GM21737 (cell line): ENCODE results near the gene ITGBL1.
A peak's percentile ranks its signal among the peaks of the same experiment; 100 is the strongest.
"Not testable (repeated sequence)": the region's sequence is repeated elsewhere in the genome, so short reads cannot be mapped to it uniquely, and the experiment has no call there.

ENCODE experiments used
- ATAC-seq: cut with Tn5 transposase; IDR thresholded peaks from one replicate; pipeline ENCODE4 v1.9.1; 2021; ENCODE audit warnings: mild to moderate bottlenecking, moderate library complexity; ENCODE audit not compliant: unreplicated experiment

Gene ITGBL1

GRCh38 chr13:101511766-101512165, 59.3 kb downstream of the ITGBL1 start:
- no peak for ATAC-seq

DNA sequence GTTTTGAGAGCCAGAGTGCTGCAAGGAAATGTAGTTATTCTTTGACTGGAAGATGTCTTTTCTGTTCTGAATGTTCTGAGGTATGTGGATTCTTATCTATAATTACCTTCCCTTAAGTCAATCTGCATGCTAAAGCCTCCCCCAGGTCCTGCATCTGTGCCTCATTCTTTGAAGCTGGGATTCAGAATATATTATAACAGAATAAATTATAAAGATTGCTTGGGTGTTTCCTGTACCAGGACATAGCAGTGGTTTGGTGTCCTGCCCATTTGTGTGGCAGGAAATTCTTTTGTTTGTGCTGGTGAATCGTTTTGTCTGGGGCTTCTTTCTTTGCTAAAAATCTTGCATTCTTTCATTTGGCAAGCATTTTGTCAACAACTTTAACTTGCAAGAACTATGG, 60.2 kb downstream of the ITGBL1 start:
- ATAC-seq, result no peak

DNA sequence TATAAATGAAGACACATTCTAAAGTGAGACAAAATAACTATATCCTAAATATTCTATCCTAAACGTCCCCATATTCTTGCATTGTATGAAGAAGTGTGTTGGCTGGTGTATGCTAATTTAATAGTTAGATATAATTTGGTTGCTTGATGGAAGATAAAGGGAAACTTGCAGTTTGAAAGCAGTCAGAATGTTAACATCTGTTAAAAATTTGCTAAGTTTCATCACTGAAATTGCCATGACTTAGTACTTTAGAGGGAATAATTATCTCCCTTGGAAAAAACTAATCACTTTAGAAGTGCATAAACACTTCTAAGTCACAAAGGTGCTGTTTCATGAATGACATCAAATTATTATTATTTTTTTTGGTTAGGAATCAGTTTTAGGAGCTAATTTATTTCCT, 61.6 kb downstream of the ITGBL1 start:
- no peak for ATAC-seq

DNA sequence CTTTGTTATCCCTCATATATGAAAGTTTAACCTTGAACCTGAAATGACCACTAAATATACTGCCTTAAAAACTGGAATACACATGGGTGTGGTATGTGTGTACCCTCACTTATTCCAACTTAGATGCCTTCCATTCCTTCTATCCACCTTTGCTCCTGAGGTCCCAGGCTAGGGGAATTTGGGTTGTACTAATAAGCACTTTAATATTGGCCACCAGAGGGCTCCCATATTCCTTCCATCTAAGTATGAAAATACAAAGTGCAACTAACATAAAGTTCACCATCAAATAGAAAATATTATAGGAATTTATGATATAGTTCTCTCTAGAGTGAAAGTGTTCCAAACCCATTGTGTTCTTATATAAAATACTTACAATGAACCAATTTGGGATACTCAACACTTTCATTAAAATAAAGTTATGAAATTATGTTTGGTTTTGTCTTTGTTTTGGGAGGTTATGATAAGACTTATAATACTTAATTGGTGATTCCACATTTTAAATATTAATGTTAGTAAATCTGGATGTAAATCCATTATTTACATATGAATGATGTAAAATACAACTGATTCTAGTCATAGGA, 62.3 kb downstream of the ITGBL1 start:
- ATAC-seq, result no peak

DNA sequence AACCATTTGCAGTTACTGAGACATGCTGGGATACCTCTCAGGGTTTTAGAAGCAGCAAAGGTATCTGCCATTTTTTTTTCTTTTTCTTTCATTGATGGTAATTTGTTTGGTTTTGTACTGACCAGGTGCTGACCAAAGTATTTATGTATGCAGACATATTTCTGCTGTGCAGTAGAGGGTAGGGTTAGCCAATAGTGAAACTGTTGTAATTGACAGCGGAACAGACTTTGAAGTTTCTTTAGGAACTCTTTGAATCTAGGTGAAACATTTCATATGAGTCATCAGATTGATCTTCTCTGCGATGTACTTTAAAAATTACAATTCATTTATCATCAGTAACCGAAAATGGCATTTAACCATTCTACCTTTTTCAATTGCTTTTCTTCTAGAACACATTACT, 63.0 kb downstream of the ITGBL1 start:
- no peak for ATAC-seq

DNA sequence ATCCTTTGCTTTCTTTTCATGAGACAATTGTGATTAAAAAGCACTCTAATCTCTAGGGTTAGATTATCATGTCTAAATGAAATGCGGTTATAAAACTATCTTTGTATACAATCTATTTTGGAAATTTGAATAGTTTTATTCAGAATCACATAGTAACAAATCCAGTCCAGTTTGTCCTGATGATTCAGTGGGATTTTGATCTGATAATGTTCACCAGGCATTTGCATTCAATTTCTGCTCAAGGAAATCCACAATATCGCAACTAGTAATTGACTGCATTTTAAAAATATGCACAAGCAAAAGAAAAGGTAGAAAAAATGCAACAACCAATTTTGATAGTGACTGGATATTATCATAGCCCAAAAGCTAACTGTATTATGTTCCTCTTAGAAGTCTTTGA, 63.8 kb downstream of the ITGBL1 start:
- no peak for ATAC-seq

- peak; percentile 76 for ATAC-seq
Observed at GRCh38 chr13:101520672-101521071, 68.2 kb downstream of the ITGBL1 start.

DNA sequence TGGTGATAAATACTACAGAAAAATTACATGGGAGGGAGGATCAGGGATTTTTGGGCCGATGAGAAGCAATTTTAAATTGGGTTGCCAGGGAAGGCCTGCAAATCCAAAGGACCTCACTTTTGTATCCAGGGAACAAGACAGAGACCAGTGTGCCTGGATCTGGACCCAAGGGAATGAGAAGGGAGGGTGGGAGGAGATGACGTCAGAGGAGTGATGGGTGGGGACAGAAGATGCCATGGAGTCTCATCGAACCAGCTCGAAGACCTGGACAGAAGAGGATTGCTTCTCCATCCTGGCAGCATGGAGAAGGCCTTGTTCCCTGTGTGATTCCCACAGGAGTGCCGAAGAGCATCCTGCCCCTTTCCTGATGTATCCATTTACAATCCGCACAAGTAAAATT, 68.9 kb downstream of the ITGBL1 start:
- ATAC-seq, result no peak

DNA sequence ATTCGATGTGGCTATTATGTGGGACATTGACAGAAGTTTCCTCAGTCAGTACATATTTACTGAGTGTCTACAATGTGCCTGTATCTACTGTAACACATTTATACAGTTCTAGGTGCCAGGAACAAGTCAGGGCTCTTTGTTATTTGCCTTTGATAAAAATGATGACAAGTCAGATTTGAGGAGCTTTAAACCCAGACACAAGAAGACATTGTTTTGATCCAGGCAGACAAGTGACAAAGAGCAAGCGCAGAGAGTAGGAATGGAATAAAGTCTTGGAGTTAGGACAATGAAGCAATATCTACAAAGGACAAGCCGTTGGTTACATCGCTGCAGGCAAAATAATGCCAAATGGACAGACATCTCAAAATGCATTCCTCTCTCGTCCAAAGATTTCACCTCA, 70.1 kb downstream of the ITGBL1 start:
- ATAC-seq, result no peak

DNA sequence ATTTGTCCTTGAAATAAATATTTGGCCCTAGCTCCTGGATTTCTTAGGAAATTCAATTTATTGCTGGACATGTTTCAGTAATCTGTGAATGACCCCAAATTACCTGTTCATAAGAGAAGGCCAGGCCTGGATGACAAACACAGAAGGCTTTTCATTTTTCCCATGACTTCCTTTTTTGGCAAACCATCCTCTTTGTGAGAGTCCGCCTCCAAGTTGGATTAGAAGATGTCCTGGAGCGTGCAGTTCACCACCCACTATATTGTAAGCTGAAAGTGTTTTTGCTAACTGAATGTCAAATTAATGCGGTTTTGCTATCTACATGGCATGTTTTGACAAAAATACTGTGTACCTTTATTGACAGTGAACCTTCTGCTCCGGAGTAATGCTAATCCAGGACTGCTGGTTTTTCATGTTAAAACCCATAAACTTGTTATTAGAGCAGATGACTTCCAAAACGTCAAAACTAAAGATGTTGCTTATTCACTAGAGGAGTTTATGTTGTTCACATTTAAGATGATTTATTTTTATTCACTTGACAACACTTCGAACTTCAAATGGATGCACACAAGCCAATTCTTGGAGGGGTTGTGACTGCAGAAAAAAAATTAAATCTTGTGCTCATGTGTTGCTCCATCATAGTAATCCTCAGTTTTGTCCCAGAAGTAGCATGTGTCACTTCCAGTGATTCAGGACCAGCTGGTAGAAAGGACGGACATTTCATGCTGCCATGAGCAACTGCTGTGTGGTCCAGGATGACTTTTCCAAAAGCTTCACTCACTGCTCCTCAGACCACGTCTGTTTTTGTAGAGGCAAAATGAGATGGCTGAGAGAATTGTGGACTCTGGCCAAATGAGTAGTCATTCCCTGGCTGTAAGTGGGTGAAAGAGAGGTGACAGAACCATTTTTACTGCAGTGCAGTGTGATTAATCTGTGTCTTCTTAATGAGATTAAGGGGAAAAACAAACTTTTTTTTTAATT, 71.0 kb downstream of the ITGBL1 start:
- ATAC-seq, result no peak

DNA sequence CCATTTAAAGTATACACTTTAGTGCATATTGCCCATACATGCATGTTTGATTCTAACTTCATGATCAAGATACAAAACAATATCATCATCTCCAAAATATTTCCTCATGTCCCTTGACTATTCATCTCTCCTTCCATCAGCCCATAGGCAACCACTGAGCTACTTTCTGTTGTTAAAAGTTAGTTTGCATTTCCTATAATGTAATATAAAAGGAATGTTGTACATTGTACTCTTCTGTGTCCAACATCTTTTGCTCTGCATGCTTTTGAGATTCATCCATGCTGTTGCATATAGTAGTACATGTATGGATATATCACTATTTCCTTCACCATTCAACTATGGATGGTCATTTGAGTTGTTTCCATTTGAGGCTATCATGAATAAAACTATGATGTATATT, 74.7 kb downstream of the ITGBL1 start:
- no peak for ATAC-seq

- ATAC-seq, result no peak
Observed at GRCh38 chr13:101529422-101529821, 76.9 kb downstream of the ITGBL1 start.

DNA sequence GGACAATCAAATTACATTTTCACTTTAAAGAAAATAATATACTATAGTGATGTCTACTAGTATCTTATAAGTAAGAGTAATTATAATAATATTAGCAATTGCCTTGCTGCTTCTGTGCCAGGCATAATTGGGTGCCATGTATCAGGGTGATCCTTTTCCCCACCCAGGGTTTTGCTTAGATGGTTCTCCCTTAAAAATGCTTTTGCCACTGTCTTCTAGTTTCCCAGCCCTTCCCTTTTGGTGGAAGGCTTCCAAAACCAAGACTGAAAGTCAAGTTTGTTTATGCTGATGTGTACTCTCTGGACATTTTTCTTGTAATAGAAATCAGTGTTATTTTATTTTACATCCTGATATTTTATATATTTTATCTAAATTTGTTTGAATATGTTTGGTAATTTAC, 77.8 kb downstream of the ITGBL1 start:
- no peak for ATAC-seq

- no peak for ATAC-seq
Observed at GRCh38 chr13:101535192-101535746, 82.8 kb downstream of the ITGBL1 start.

DNA sequence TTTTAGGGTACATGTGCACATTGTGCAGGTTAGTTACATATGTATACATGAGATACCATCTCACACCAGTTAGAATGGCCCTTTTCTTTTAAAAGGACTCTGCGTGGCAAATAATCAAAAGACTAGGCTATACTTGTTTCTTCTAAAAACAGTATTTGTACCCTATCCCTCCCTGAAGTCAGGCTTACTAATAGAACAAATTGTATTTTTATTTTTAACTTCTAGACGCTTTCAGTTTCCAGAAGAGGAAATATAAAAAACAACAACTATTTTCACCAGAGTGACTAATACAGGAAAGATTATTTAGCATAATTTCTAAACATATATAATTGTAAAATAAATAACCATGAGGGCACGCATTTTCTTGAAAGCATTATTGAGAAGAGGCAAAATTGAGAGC, 83.6 kb downstream of the ITGBL1 start:
- no peak for ATAC-seq

DNA sequence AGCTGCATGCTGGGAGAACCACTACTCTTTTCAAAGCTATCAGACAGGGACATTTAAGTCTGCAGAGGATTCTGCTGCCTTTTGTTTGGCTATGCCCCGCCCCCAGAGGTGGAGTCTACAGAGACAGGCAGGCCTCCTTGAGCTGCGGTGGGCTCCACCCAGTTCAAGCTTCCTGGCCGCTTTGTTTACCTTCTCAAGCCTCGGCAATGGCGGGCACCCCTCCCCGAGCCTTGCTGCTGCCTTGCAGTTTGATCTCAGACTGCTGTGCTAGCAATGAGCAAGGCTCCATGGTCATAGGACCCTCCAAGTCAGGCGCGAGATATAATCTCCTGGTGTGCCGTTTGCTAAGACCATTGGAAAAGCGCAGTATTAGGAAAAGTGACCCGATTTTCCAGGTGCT, 92.1 kb downstream of the ITGBL1 start:
- not testable (repeated sequence) for ATAC-seq

DNA sequence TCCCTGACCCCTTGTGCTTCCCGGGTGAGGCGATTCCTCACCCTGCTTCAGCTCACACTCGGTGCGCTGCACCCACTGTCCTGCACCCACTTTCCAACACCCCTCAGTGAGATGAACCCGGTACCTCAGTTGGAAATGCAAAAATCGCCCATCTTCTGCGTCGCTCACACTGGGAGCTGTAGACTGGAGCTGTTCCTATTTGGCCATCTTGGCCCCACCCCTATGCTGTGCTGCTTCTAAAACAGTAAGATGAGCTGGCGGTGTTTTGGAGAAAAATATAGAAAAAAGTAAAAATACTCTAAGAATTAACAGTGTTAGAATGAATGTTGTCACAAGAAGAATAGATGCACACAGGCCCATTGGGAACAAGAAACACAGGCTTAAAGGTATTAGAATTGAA, 92.5 kb downstream of the ITGBL1 start:
- no peak for ATAC-seq

DNA sequence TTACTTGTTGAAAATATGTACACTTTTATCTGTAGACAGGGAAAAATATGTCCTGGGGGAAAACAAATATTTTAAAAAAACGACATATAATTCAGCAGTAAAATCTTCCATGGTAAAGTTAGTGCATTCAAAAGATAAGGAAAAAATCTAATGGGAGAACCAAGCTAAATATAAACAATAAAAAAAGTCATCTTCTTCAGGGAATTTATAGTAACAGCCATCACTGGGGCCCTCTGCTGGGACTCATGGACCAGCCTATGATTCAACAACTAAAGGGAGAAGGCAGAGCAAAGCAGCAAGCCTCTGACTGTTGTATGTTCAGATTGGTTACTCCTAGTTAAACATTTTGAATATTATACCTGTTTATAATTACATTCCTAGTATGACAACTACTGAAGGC, 93.0 kb downstream of the ITGBL1 start:
- ATAC-seq, result no peak

GRCh38 chr13:101552286-101552685, 99.8 kb downstream of the ITGBL1 start:
- ATAC-seq, result no peak

DNA sequence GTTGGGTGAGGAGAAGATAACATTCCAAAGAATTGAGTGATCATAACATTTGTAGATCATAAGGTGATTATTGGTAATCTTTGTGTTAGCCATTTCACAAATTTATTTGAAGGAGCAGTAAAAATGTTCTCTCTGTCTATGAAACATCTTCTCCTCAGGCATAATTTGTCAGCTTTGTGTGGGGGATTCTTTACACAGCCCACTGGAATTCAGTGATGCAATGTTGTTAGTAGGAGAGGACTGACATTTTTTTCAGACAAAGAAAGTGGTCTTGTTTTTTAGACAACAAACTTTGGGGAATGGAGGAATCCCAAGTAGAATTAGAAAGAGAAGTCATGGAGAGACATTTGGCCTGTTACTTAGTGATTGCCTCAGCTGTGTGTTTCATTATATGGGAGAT, 100.3 kb downstream of the ITGBL1 start:
- no peak for ATAC-seq

DNA sequence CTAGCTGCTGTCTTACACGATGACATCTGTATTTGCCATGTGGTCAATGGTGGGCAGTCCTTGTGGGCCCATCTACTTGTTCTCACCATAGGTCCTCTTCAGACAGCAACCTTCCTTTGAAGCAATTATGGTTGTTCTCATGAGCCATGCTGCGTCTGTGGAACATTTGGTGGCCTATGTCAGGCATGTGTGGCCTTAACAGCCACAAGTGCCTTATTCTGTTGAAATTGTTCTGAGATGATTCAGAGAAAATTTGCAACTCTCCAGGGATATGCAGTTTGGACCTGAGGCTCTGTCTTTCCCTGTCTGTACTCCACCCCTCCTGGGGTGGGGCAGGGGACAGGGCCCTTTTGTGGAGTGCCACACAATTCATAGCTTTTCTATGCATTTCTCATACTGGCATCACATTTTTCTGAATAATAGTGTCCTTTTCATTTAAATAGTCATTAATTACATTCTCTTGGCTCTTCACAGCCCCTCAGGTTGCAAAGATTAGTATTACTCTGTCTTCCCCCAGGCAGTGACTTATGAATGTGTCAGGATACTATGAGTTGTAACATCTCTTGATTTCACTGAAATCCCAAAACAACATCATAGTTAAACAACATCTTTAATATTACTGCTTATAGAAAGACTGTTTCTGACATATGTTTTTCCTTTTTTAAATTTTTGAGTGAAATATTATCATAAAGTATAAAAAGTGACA, 102.1 kb downstream of the ITGBL1 start:
- no peak for ATAC-seq

DNA sequence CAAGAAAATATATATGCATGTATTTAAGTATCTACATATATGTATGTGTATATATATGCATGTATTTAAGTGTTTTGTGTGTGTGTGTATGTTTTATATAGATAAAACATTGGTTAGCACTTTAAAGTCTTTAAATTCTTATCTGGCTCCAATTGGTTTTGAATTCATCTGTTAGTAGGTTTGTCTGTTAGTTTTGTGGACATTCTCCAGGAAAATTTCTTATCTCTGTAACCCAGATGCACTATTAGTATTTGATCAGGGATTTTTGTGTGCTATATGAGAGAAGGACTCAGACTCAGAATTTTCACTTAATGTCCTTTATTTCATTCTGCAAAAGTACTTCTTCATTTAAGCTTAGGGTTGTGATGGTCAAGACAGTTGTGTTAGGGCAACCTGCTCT, 103.1 kb downstream of the ITGBL1 start:
- ATAC-seq, result no peak
